GM10266 (cell line): ENCODE results near the gene SLC11A2.

Experiments
- DNase-seq: peaks from one replicate; pipeline ENCODE4 v3.0.0; 2012; ENCODE audit errors: extremely low spot score
- TF ChIP-seq, protein P1 (sequence below): IDR thresholded peaks from 2 replicates; pipeline ENCODE4 v1.5.1; 2012; ENCODE audit warnings: mild to moderate bottlenecking, low read depth; ENCODE audit not compliant: control insufficient read depth, insufficient read depth; ENCODE audit errors: missing control alignments

The SLC11A2 gene

DNA sequence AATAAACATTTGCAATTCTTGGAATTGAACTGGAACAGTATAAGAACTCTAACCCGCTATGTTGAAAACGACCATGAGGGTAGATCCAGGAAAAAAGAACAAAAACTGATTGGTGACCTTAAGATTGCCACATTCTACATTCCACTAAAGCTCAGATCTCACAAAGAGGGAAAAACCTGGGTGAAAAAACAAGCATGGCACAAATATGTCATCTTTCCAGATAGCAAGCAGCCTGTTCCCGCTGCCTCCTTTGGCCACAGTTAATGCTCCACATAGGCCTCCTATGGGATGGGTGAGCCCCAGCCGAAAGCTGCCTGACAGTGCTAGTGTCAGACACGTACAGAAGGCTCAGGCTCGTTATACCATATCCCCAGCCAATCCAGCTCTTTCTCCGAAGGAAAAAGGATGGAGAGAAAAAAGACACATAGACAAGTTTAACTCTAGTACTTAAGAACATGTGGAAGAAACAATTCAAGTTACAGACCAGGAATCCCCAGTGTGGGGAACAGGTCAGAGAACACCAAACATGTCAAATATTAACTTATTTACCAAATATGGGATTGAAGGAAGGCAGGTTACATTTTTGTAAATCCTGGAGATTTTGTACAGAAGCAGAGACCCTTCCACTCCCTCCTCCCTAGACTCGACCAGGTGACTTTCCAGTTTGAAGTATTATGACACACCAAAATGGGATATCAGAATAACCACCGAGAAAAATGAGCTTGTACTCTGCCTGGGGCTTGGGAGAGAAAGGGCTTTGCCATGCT is 36.6 kb upstream of the SLC11A2 start:
- DNase-seq, result no peak
- TF ChIP-seq, protein P1, sequence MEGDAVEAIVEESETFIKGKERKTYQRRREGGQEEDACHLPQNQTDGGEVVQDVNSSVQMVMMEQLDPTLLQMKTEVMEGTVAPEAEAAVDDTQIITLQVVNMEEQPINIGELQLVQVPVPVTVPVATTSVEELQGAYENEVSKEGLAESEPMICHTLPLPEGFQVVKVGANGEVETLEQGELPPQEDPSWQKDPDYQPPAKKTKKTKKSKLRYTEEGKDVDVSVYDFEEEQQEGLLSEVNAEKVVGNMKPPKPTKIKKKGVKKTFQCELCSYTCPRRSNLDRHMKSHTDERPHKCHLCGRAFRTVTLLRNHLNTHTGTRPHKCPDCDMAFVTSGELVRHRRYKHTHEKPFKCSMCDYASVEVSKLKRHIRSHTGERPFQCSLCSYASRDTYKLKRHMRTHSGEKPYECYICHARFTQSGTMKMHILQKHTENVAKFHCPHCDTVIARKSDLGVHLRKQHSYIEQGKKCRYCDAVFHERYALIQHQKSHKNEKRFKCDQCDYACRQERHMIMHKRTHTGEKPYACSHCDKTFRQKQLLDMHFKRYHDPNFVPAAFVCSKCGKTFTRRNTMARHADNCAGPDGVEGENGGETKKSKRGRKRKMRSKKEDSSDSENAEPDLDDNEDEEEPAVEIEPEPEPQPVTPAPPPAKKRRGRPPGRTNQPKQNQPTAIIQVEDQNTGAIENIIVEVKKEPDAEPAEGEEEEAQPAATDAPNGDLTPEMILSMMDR, result no peak

GRCh38 chr12:51059086-51059485 is 32.9 kb upstream of the SLC11A2 start:
- no peak for DNase-seq
- TF ChIP-seq, protein P1, result no peak

DNA sequence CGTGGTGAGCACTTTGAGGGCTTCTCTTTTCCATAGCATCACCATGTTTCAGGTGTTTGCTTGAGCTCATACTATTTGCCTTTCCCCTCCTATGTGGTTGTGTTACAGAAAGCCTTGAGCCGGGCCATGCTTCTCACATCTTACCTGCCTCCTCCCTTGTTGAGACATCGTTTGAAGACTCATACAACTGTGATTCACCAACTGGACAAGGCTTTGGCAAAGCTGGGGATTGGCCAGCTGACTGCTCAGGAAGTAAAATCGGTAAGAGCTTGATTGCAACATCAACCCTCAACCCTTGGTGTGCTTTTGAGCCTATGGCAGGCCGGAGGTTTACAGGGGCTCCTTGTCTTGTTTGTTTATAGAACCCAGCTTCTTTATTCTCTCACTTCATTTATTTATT is 30.1 kb upstream of the SLC11A2 start:
- DNase-seq, result no peak
- TF ChIP-seq, protein P1, result no peak

- TF ChIP-seq, protein P1, result no peak
- DNase-seq, result no peak
These were observed 28.9 kb upstream of the SLC11A2 start for GRCh38 chr12:51055060-51055459.

GRCh38 chr12:51051787-51052186 is 25.6 kb upstream of the SLC11A2 start:
- TF ChIP-seq, protein P1, result no peak
- DNase-seq, result no peak

- DNase-seq, result no peak
- TF ChIP-seq, protein P1, result no peak
These were observed 23.3 kb upstream of the SLC11A2 start for GRCh38 chr12:51049525-51049924.

DNA sequence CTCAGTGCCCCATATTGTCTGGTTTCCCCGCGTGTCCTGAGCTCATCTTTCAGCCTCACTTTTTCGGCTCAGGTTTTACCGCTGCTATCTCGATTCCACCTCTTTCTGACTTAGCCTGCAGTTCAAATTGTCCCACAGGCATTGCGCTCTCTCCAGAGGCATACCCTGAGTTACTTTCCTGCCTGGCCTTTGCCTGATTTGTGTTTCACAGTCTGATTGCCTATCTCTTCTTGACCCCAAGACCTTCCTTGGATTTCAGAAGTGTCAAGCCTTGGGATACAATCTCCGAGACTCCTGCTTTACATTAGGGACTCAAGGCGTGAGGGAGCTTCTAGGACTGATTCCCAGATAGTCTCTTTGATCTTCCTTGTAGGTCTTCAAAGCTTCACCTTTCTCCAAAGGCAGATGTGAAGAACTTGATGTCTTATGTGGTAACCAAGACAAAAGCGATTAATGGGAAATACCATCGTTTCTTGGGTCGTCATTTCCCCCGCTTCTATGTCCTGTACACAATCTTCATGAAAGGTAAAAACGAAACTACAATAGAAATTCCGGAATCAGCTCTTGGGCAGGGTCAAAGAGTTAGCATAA is 22.6 kb upstream of the SLC11A2 start:
- TF ChIP-seq, protein P1, result no peak
- no peak for DNase-seq
